Measurements from ENCODE around the gene CIB2.

GRCh38 chr15:78104119-78104479, 27.1 kb downstream of the CIB2 start:
- TF ChIP-seq YY1 (IDR thresholded peaks at IDR 0.05; ENCODE audit: low read depth) (no peak), RAD21 (IDR thresholded peaks at IDR 0.05; ENCODE audit: low read length) (no peak), EP300 (IDR thresholded peaks at IDR 0.05; ENCODE audit: borderline replicate concordance in 1 of 2, low read depth in 1 of 2, low read length in 1 of 2) (no peak), EZH2phosphoT487 (IDR thresholded peaks at IDR 0.05; ENCODE audit: borderline replicate concordance, low read depth) (no peak), TAF1 (IDR thresholded peaks at IDR 0.05; ENCODE audit: borderline replicate concordance, low read depth, low read length) (no peak), JUND (IDR thresholded peaks at IDR 0.05) (no peak), TCF12 (IDR thresholded peaks at IDR 0.05) (no peak), REST (IDR thresholded peaks at IDR 0.05; ENCODE audit: low read depth, low read length) (no peak), POLR2AphosphoS5 (IDR thresholded peaks at IDR 0.05; ENCODE audit: low read depth, low read length) (no peak), TEAD4 (IDR thresholded peaks at IDR 0.05; ENCODE audit: borderline replicate concordance, insufficient read depth) (no peak)
- TF ChIP-seq, protein P1, sequence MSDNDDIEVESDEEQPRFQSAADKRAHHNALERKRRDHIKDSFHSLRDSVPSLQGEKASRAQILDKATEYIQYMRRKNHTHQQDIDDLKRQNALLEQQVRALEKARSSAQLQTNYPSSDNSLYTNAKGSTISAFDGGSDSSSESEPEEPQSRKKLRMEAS (IDR thresholded peaks at IDR 0.05; ENCODE audit: low read depth) = no peak
- TF ChIP-seq, protein P2, sequence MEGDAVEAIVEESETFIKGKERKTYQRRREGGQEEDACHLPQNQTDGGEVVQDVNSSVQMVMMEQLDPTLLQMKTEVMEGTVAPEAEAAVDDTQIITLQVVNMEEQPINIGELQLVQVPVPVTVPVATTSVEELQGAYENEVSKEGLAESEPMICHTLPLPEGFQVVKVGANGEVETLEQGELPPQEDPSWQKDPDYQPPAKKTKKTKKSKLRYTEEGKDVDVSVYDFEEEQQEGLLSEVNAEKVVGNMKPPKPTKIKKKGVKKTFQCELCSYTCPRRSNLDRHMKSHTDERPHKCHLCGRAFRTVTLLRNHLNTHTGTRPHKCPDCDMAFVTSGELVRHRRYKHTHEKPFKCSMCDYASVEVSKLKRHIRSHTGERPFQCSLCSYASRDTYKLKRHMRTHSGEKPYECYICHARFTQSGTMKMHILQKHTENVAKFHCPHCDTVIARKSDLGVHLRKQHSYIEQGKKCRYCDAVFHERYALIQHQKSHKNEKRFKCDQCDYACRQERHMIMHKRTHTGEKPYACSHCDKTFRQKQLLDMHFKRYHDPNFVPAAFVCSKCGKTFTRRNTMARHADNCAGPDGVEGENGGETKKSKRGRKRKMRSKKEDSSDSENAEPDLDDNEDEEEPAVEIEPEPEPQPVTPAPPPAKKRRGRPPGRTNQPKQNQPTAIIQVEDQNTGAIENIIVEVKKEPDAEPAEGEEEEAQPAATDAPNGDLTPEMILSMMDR (IDR thresholded peaks at IDR 0.05) = no peak
